Hepatocyte (in vitro differentiated cells): ENCODE measurements around the gene PRKG1. TPM values are rescaled to one million over a fixed set of nuclear protein-coding genes. Genes with fewer than 3 reads are reported as not detected.
A peak's percentile ranks its signal among the peaks of the same experiment; 100 is the strongest.

Experiments used
- DNase-seq: peaks from one replicate; pipeline ENCODE4 v3.0.0-alpha.2; 2016; ENCODE audit warnings: low spot score
- H2AFZ ChIP-seq: fragments of 200-600 bp; sonication (generic); 2 replicates; pipeline ENCODE4 v1.6.0; 2016; ENCODE audit warnings: antibody characterized with exemption, mild to moderate bottlenecking
- H3K27ac ChIP-seq: fragments of 200-600 bp; sonication (generic); 2 replicates; pipeline ENCODE4 v1.5.1; 2016; ENCODE audit warnings: mild to moderate bottlenecking
- H3K27me3 ChIP-seq: fragments of 200-600 bp; sonication (generic); 2 replicates; pipeline ENCODE4 v1.6.1; 2016
- H3K36me3 ChIP-seq: fragments of 200-600 bp; sonication (generic); replicated peaks from 2 replicates; pipeline ENCODE4 v1.5.1; 2016; ENCODE audit warnings: low read depth; ENCODE audit not compliant: insufficient read depth
- H3K4me1 ChIP-seq: fragments of 200-600 bp; sonication (generic); 2 replicates; pipeline ENCODE4 v1.5.1; 2016; ENCODE audit warnings: mild to moderate bottlenecking, moderate library complexity; ENCODE audit not compliant: insufficient read depth
- H3K4me2 ChIP-seq: fragments of 200-600 bp; sonication (generic); 2 replicates; pipeline ENCODE4 v1.6.0; 2016
- H3K4me3 ChIP-seq: fragments of 200-600 bp; sonication (generic); 2 replicates; pipeline ENCODE4 v1.5.1; 2016; ENCODE audit warnings: mild to moderate bottlenecking
- H3K79me2 ChIP-seq: fragments of 200-600 bp; sonication (generic); 2 replicates; pipeline ENCODE4 v1.6.0; 2017; ENCODE audit warnings: mild to moderate bottlenecking
- H3K9me2 ChIP-seq: fragments of 200-600 bp; sonication (generic); replicated peaks from 2 replicates; pipeline ENCODE4 v1.6.0; 2017; ENCODE audit warnings: mild to moderate bottlenecking; ENCODE audit not compliant: insufficient read depth
- H3K9me3 ChIP-seq: fragments of 200-600 bp; sonication (generic); 2 replicates; pipeline ENCODE4 v1.5.1; 2016; ENCODE audit warnings: low read depth, mild to moderate bottlenecking
- H4K20me1 ChIP-seq: fragments of 200-600 bp; sonication (generic); 2 replicates; pipeline ENCODE4 v1.6.0; 2016; ENCODE audit warnings: mild to moderate bottlenecking; ENCODE audit not compliant: insufficient read depth, poor library complexity, severe bottlenecking
- EZH2 ChIP-seq: fragments of 200-600 bp; sonication (generic); IDR thresholded peaks from 2 replicates; pipeline ENCODE4 v1.6.1; 2016; ENCODE audit warnings: antibody characterized with exemption, mild to moderate bottlenecking, borderline replicate concordance
- EZH2phosphoT487 ChIP-seq: fragments of 200-600 bp; sonication (generic); IDR thresholded peaks from one replicate; pipeline ENCODE4 v1.6.1; 2018; ENCODE audit warnings: antibody characterized with exemption, mild to moderate bottlenecking, low read depth, moderate library complexity; ENCODE audit not compliant: unreplicated experiment, severe bottlenecking
- WGBS: methylation state at CpG from one replicate; pipeline ENCODE4 v1.1.6; 2016; ENCODE audit warnings: low lambda C conversion rate; ENCODE audit errors: missing lambda C conversion rate; 5-methylcytosine and 5-hydroxymethylcytosine counted together
- polyA plus RNA-seq: library from polyadenylated mRNA; unstranded; fragments of >200 nt; fragmentation: Nextera tagmentation; extraction: Ambion mirVana; gene quantifications from 2 replicates; pipeline ENCODE4 v1.2.1, GENCODE V29; 2016
- total RNA-seq: library from RNA; depleted of rRNA; stranded (reverse); fragments of >200 nt; gene quantifications from 2 replicates; pipeline ENCODE4 v1.2.3, GENCODE V29; 2014
- TF ChIP-seq, protein P1 (sequence below): fragments of 200-600 bp; sonication (generic); IDR thresholded peaks from 2 replicates; pipeline ENCODE4 v1.5.1; 2016; ENCODE audit warnings: antibody characterized with exemption, mild to moderate bottlenecking; ENCODE audit not compliant: poor library complexity

PRKG1 gene
- total and polyA plus RNA-seq, 2 experiments from 2014 or later: 4.0 to 8.1 TPM

DNA sequence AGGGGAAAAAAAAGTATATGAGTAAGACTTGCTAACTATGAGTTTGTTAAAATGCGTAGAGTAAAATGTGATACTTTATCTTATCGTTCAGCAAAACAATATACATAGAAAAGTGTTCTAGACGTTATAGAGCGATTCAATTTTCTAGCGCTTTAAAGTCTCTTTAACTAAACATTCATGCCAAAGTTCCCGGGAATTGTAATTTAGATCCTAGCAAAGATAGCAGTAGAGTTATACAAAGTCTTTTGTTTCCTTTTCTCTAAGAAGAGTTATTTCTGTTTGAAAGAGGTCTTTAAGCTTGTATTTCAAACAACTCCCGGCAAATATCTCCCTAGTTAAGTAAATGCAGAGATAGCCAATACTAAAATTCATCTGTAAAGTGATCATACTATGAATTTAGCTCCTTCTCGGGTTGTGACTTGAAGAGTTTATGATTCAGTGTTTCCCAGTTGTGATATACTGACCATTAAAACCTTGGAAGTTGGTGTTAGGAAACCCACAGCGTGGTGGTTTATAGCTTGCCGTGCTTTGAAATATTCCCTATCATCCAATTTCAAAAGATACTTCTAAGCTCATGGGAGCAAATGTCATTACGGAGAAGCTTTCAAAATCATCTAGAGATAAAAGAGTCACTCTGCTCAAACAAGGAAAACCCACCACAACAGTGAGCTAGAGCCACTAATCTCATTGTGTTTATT, 453.4 kb downstream of the PRKG1 start:
- Histone ChIP-seq H3K27ac (peak overlapping the region; percentile 6), H3K79me2 (no peaks in the 10 kb centered on the region), H3K36me3 (no peaks in the 10 kb centered on the region), H3K27me3 (no peaks in the 10 kb centered on the region), H2AFZ (no peak overlapping the region), H4K20me1 (no peaks in the 10 kb centered on the region), H3K4me1 (peaks cover 8% of the 10 kb centered on the region), H3K4me2 (peak overlapping the region; percentile 61), H3K4me3 (no peak overlapping the region), H3K9me2 (no peaks in the 10 kb centered on the region), H3K9me3 (no peaks in the 10 kb centered on the region)
- no peak for TF ChIP-seq EZH2
- TF ChIP-seq EZH2phosphoT487: no peak
- TF ChIP-seq, protein P1, sequence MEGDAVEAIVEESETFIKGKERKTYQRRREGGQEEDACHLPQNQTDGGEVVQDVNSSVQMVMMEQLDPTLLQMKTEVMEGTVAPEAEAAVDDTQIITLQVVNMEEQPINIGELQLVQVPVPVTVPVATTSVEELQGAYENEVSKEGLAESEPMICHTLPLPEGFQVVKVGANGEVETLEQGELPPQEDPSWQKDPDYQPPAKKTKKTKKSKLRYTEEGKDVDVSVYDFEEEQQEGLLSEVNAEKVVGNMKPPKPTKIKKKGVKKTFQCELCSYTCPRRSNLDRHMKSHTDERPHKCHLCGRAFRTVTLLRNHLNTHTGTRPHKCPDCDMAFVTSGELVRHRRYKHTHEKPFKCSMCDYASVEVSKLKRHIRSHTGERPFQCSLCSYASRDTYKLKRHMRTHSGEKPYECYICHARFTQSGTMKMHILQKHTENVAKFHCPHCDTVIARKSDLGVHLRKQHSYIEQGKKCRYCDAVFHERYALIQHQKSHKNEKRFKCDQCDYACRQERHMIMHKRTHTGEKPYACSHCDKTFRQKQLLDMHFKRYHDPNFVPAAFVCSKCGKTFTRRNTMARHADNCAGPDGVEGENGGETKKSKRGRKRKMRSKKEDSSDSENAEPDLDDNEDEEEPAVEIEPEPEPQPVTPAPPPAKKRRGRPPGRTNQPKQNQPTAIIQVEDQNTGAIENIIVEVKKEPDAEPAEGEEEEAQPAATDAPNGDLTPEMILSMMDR: no peak
- 20% methylated on average over 11 of the region's 11 CpGs for WGBS
- DNase-seq: no peak

DNA sequence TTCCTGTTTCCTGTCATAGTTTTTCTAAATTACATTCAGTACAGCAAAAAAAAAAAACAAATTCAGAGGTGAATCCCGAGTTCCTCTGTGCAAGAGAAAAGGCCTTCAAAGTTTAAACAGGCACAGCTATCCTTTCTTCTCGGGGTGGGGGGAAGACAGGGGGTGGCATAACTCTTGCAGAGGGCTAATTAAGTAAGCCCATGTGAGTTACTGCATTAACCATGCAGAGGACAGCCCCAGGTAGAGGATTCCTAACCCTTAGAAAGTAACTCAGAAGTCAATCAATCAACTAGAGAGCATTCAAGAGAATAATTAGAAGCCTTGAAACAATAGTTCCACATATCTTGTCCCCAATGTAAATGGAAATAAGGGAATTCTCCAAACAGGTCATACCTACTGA, 454.2 kb downstream of the PRKG1 start:
- Histone ChIP-seq H3K79me2 (no peaks in the 10 kb centered on the region), H3K27ac (no peak overlapping the region), H2AFZ (no peak overlapping the region), H3K27me3 (no peaks in the 10 kb centered on the region), H3K9me2 (no peaks in the 10 kb centered on the region), H3K4me3 (no peak overlapping the region), H3K4me2 (no peak overlapping the region), H3K9me3 (no peaks in the 10 kb centered on the region), H3K4me1 (peaks cover 8% of the 10 kb centered on the region), H3K36me3 (no peaks in the 10 kb centered on the region), H4K20me1 (no peaks in the 10 kb centered on the region)
- TF ChIP-seq EZH2phosphoT487: no peak
- no peak for TF ChIP-seq EZH2
- no peak for DNase-seq
- WGBS: 45% methylated on average over 2 of the region's 2 CpGs

DNA sequence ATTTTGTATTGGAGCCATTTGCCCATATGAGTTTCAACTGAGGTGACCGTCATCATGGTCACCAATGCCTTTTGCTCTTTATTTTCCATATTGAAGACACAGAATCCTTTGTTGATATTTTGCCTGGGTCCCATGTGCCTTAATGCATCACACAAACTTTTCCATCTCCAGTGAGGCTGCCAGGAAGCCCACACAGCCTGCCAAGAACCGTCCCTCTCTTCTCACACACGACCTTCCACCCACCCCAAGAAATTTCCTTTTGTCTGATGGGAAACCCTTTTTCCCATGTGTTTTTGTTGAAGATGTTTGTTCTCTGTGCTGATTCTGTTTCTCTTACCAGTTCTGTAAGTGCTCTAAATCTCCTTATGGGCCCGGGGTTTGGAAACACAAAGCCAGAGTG, 456.3 kb downstream of the PRKG1 start:
- 82% methylated on average over 4 of the region's 4 CpGs for WGBS

DNA sequence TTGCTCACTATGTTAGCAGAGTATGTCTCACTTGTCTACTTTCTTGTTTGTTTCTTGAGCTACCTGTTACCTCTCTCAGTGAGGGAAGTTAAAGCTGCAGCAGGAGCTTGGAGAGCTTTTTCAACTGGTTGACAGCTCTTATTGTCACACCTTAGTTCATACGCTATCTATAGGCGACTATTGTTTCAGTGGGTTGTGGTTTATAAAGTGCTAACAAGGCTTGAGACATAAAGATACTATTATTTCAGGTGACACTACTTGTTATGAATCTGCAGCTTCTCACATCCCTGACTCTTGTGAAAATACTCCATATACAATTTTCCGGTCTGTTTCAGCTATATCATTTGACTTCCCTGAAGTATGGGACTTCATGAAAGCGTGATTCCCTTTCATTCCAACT, 457.8 kb downstream of the PRKG1 start:
- Histone ChIP-seq H3K27me3 (no peaks in the 10 kb centered on the region), H3K4me2 (no peak overlapping the region), H4K20me1 (no peaks in the 10 kb centered on the region), H3K9me3 (no peaks in the 10 kb centered on the region), H3K79me2 (no peaks in the 10 kb centered on the region), H3K36me3 (no peaks in the 10 kb centered on the region), H2AFZ (no peak overlapping the region), H3K4me3 (no peak overlapping the region), H3K9me2 (no peaks in the 10 kb centered on the region), H3K4me1 (peaks cover 8% of the 10 kb centered on the region), H3K27ac (no peak overlapping the region)
- TF ChIP-seq, protein P1: no peak
- TF ChIP-seq EZH2 (no peak), EZH2phosphoT487 (no peak)
- WGBS: 89% methylated on average over 4 of the region's 4 CpGs
- DNase-seq: no peak

More for the DNA sequence above, 456.3 kb downstream of the PRKG1 start:
- DNase-seq: no peak
- no peaks in the 10 kb centered on the region for H3K36me3 ChIP-seq
- H3K27me3 ChIP-seq: no peaks in the 10 kb centered on the region
- H4K20me1 ChIP-seq: no peaks in the 10 kb centered on the region
- H3K9me2 ChIP-seq: no peaks in the 10 kb centered on the region
- H3K4me1 ChIP-seq: peaks cover 8% of the 10 kb centered on the region
- no peaks in the 10 kb centered on the region for H3K79me2 ChIP-seq
- H3K4me3 ChIP-seq: no peak overlapping the region
- no peaks in the 10 kb centered on the region for H3K9me3 ChIP-seq
- no peak overlapping the region for H3K4me2 ChIP-seq
- no peak overlapping the region for H3K27ac ChIP-seq
- no peak overlapping the region for H2AFZ ChIP-seq
- TF ChIP-seq EZH2 (no peak), EZH2phosphoT487 (no peak)
- TF ChIP-seq, protein P1: no peak
